Erythroblast (primary cell): ENCODE data around the gene CHD2.

Experiments used
- DNase-seq, 2 experiments: peaks; one replicate each; lab custom pipeline; 2025; lab: John Stamatoyannopoulos, UW
- GATA1 ChIP-seq: IDR thresholded peaks from 2 replicates; pipeline ENCODE4 v1.6.1; 2011; ENCODE audit warnings: low read depth, mild to moderate bottlenecking, control low read depth, low read length, moderate library complexity
- POLR2A ChIP-seq: IDR thresholded peaks from 2 replicates; pipeline ENCODE4 v1.6.1; 2011; ENCODE audit warnings: mild to moderate bottlenecking, low read length

Gene CHD2

GRCh38 chr15:92960996-92961681 lies 61.0 kb downstream of the CHD2 start:
- no peak for DNase-seq
- no peak for TF ChIP-seq POLR2A
- no peak for TF ChIP-seq GATA1

GRCh38 chr15:92962914-92963313 lies 62.8 kb downstream of the CHD2 start:
- no peak for DNase-seq
- TF ChIP-seq GATA1: no peak
- no peak for TF ChIP-seq POLR2A

- DNase-seq: no peak
- TF ChIP-seq GATA1 (no peak), POLR2A (no peak)
Observed at GRCh38 chr15:92963794-92964193, 63.7 kb downstream of the CHD2 start.

- no peak for DNase-seq
- TF ChIP-seq POLR2A: no peak
- TF ChIP-seq GATA1: no peak
Observed at GRCh38 chr15:92968926-92969651, 69.0 kb downstream of the CHD2 start.

- no peak for DNase-seq
- TF ChIP-seq GATA1 (no peak), POLR2A (no peak)
Observed at GRCh38 chr15:92970656-92971055, 70.5 kb downstream of the CHD2 start.

GRCh38 chr15:92971081-92971480 lies 71.0 kb downstream of the CHD2 start:
- TF ChIP-seq POLR2A (no peak), GATA1 (no peak)

GRCh38 chr15:92971713-92972112 lies 71.6 kb downstream of the CHD2 start:
- DNase-seq: peak in 1 of 2 experiments; percentile 5
- TF ChIP-seq POLR2A (no peak), GATA1 (no peak)

More at GRCh38 chr15:92971081-92971480, 71.0 kb downstream of the CHD2 start:
- DNase-seq: no peak

- TF ChIP-seq GATA1 (no peak), POLR2A (no peak)
- no peak for DNase-seq
Observed at GRCh38 chr15:92974183-92974915, 74.2 kb downstream of the CHD2 start.

- no peak for DNase-seq
- TF ChIP-seq GATA1 (no peak), POLR2A (no peak)
Observed at GRCh38 chr15:92979011-92979701, 79.0 kb downstream of the CHD2 start.

- DNase-seq: no peak
- TF ChIP-seq POLR2A: no peak
- no peak for TF ChIP-seq GATA1
Observed at GRCh38 chr15:92981333-92981732, 81.2 kb downstream of the CHD2 start.

- DNase-seq: no peak
- TF ChIP-seq GATA1 (no peak), POLR2A (no peak)
Observed at GRCh38 chr15:92984161-92984560, 84.0 kb downstream of the CHD2 start.

- DNase-seq: no peak
- TF ChIP-seq POLR2A (no peak), GATA1 (no peak)
Observed at GRCh38 chr15:92989470-92989869, 89.3 kb downstream of the CHD2 start.

- no peak for TF ChIP-seq POLR2A
- no peak for TF ChIP-seq GATA1
- no peak for DNase-seq
Observed at GRCh38 chr15:92990031-92990430, 89.9 kb downstream of the CHD2 start.
